Glutamatergic neuron (in vitro differentiated cells): ENCODE measurements around the gene RAD50. TPM values are rescaled to one million over a fixed set of nuclear protein-coding genes. Genes with fewer than 3 reads are reported as not detected.

Experiments
- DNase-seq: peaks from one replicate; pipeline ENCODE4 v3.0.0; 2022
- H3K27ac Mint-ChIP-seq: one replicate; pipeline ENCODE4 v1.8.0; 2020; ENCODE audit warnings: mild to moderate bottlenecking, mixed read lengths, inconsistent platforms; ENCODE audit not compliant: unreplicated experiment
- H3K27me3 Mint-ChIP-seq: one replicate; pipeline ENCODE4 v1.8.0; 2020; ENCODE audit warnings: mild to moderate bottlenecking, moderate library complexity, mixed read lengths, inconsistent platforms; ENCODE audit not compliant: unreplicated experiment
- H3K36me3 Mint-ChIP-seq: one replicate; pipeline ENCODE4 v1.8.0; 2020; ENCODE audit warnings: mild to moderate bottlenecking, mixed read lengths, inconsistent platforms; ENCODE audit not compliant: unreplicated experiment
- H3K4me1 Mint-ChIP-seq: one replicate; pipeline ENCODE4 v1.8.0; 2020; ENCODE audit warnings: mild to moderate bottlenecking, low read depth, mixed read lengths, inconsistent platforms; ENCODE audit not compliant: unreplicated experiment
- H3K4me3 Mint-ChIP-seq: one replicate; pipeline ENCODE4 v1.8.0; 2020; ENCODE audit warnings: mild to moderate bottlenecking, mixed read lengths, inconsistent platforms; ENCODE audit not compliant: unreplicated experiment
- H3K9me3 Mint-ChIP-seq: one replicate; pipeline ENCODE4 v1.8.0; 2020; ENCODE audit warnings: mild to moderate bottlenecking, moderate library complexity, mixed read lengths, inconsistent platforms; ENCODE audit not compliant: unreplicated experiment
- CTCF ChIP-seq: fragments of 200-600 bp; sonication (generic); IDR thresholded peaks from one replicate; pipeline ENCODE4 v1.5.0; 2021; ENCODE audit not compliant: partially characterized antibody, unreplicated experiment
- total RNA-seq: library from RNA; stranded (reverse); fragmentation: NEBNext Ultra II Directional; extraction: Animal tissue kit (Norgen Biotek cat#: 25700); gene quantifications from one replicate; pipeline ENCODE4 v1.2.1, GENCODE V29; 2021; ENCODE audit not compliant: unreplicated experiment

The RAD50 gene
- total RNA-seq, 1 donor from 2014 or later = 34.9 TPM

- Mint-ChIP-seq H3K36me3 (peaks cover 4% of the 10 kb centered on the region), H3K4me3 (no peak overlapping the region), H3K9me3 (peaks cover 5% of the 10 kb centered on the region), H3K4me1 (no peaks in the 10 kb centered on the region), H3K27ac (no peak overlapping the region), H3K27me3 (peaks cover 6% of the 10 kb centered on the region)
- TF ChIP-seq CTCF = no peak
- no peak for DNase-seq
These were observed 114.2 kb downstream of the RAD50 start for GRCh38 chr5:132671000-132671399.

GRCh38 chr5:132673488-132673887 is 116.7 kb downstream of the RAD50 start:
- no peak for DNase-seq
- peaks cover 6% of the 10 kb centered on the region for H3K9me3 Mint-ChIP-seq
- TF ChIP-seq CTCF = no peak
- H3K27ac Mint-ChIP-seq = no peak overlapping the region
- H3K36me3 Mint-ChIP-seq = peaks cover 4% of the 10 kb centered on the region
- no peak overlapping the region for H3K4me3 Mint-ChIP-seq
- H3K4me1 Mint-ChIP-seq = peaks cover 17% of the 10 kb centered on the region
- peaks cover 6% of the 10 kb centered on the region for H3K27me3 Mint-ChIP-seq

GRCh38 chr5:132673939-132674630 is 117.3 kb downstream of the RAD50 start, which contains the start of gene IL4:
TSS of gene IL4 (plus strand) at chr5:132673989. CDS start at chr5:132674051, 62 bp downstream.
- no peak for DNase-seq
- H3K4me1 Mint-ChIP-seq = peaks cover 23% of the 10 kb centered on the region
- no peak within 1 kb of the TSS for H3K27ac Mint-ChIP-seq
- peaks cover 4% of the 10 kb centered on the region for H3K27me3 Mint-ChIP-seq
- peaks cover 1% of the 10 kb centered on the region for H3K9me3 Mint-ChIP-seq
- H3K4me3 Mint-ChIP-seq = no peak within 1 kb of the TSS
- no peak for TF ChIP-seq CTCF
- peaks cover 4% of the 10 kb centered on the region for H3K36me3 Mint-ChIP-seq

- H3K27ac Mint-ChIP-seq = no peak overlapping the region
- no peak overlapping the region for H3K4me3 Mint-ChIP-seq
- H3K27me3 Mint-ChIP-seq = peaks cover 4% of the 10 kb centered on the region
- peaks cover 27% of the 10 kb centered on the region for H3K4me1 Mint-ChIP-seq
- DNase-seq = no peak
- H3K9me3 Mint-ChIP-seq = peaks cover 1% of the 10 kb centered on the region
- peaks cover 6% of the 10 kb centered on the region for H3K36me3 Mint-ChIP-seq
- no peak for TF ChIP-seq CTCF
These were observed 118.1 kb downstream of the RAD50 start for GRCh38 chr5:132674671-132675506.
